WTC11 (cell line): ENCODE measurements around the gene GGACT.

Experiments used
- CTCF ChIP-seq: fragments of 200-600 bp; IDR thresholded peaks from 2 replicates; pipeline ENCODE4 v1.8.0; 2022; ENCODE audit warnings: antibody characterized with exemption
- ELF4 ChIP-seq: sonication (generic); formaldehyde crosslinking; IDR thresholded peaks from 2 replicates; pipeline ENCODE4 v1.8.1; 2022; ENCODE audit warnings: low read depth, mild to moderate bottlenecking, moderate library complexity, missing genetic modification reagents
- FOXJ3 ChIP-seq: sonication (generic); formaldehyde crosslinking; IDR thresholded peaks from 2 replicates; pipeline ENCODE4 v1.9.0; 2021; ENCODE audit warnings: missing genetic modification reagents, mild to moderate bottlenecking, borderline replicate concordance
- FOXP1 ChIP-seq: sonication (generic); formaldehyde crosslinking; IDR thresholded peaks from 2 replicates; pipeline ENCODE4 v1.8.0; 2022; ENCODE audit warnings: missing genetic modification reagents, mild to moderate bottlenecking, moderate library complexity, borderline replicate concordance
- GRHL2 ChIP-seq: fragments of 250-450 bp; sonication (Bioruptor Pico); IDR thresholded peaks from 2 replicates; pipeline ENCODE4 v1.8.0; 2022; ENCODE audit warnings: mild to moderate bottlenecking, moderate library complexity; ENCODE audit not compliant: insufficient replicate concordance, severe bottlenecking
- NFYB ChIP-seq: sonication (generic); formaldehyde crosslinking; conservative IDR thresholded peaks from 2 replicates; pipeline ENCODE4 v1.8.0; 2022; ENCODE audit warnings: low read depth, missing genetic modification reagents
- SMAD3 ChIP-seq: sonication (generic); formaldehyde crosslinking; IDR thresholded peaks from 2 replicates; pipeline ENCODE4 v1.8.0; 2022; ENCODE audit warnings: missing genetic modification reagents, mild to moderate bottlenecking, borderline replicate concordance
- TCF7 ChIP-seq: sonication (generic); formaldehyde crosslinking; IDR thresholded peaks from 2 replicates; pipeline ENCODE4 v1.8.0; 2022; ENCODE audit warnings: mild to moderate bottlenecking, low read depth, missing genetic modification reagents, moderate library complexity
- TF ChIP-seq, protein P1 (sequence below): sonication (generic); formaldehyde crosslinking; IDR thresholded peaks from 2 replicates; pipeline ENCODE4 v1.8.0; 2022; ENCODE audit warnings: mild to moderate bottlenecking, missing genetic modification reagents
- TF ChIP-seq, protein P2 (sequence below): sonication (generic); formaldehyde crosslinking; IDR thresholded peaks from 2 replicates; pipeline ENCODE4 v1.8.0; 2022; ENCODE audit warnings: mild to moderate bottlenecking, missing genetic modification reagents
- TF ChIP-seq, protein P3 (sequence below): sonication (generic); formaldehyde crosslinking; IDR thresholded peaks from 2 replicates; pipeline ENCODE4 v1.8.1; 2022; ENCODE audit warnings: missing genetic modification reagents, borderline replicate concordance

GRCh38 chr13:100519626-100520025 is 69.0 kb downstream of the GGACT start:
- TF ChIP-seq, protein P1, sequence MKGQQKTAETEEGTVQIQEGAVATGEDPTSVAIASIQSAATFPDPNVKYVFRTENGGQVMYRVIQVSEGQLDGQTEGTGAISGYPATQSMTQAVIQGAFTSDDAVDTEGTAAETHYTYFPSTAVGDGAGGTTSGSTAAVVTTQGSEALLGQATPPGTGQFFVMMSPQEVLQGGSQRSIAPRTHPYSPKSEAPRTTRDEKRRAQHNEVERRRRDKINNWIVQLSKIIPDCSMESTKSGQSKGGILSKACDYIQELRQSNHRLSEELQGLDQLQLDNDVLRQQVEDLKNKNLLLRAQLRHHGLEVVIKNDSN (CRISPR knock-in tag) = no peak
- TF ChIP-seq SMAD3 (CRISPR knock-in tag) (no peak), ELF4 (CRISPR knock-in tag) (no peak), FOXP1 (no peak), NFYB (CRISPR knock-in tag) (no peak), CTCF (no peak), FOXJ3 (no peak), GRHL2 (CRISPR knock-in tag) (no peak), TCF7 (no peak)
- TF ChIP-seq, protein P2, sequence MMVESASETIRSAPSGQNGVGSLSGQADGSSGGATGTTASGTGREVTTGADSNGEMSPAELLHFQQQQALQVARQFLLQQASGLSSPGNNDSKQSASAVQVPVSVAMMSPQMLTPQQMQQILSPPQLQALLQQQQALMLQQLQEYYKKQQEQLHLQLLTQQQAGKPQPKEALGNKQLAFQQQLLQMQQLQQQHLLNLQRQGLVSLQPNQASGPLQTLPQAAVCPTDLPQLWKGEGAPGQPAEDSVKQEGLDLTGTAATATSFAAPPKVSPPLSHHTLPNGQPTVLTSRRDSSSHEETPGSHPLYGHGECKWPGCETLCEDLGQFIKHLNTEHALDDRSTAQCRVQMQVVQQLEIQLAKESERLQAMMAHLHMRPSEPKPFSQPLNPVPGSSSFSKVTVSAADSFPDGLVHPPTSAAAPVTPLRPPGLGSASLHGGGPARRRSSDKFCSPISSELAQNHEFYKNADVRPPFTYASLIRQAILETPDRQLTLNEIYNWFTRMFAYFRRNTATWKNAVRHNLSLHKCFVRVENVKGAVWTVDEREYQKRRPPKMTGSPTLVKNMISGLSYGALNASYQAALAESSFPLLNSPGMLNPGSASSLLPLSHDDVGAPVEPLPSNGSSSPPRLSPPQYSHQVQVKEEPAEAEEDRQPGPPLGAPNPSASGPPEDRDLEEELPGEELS = no peak
- TF ChIP-seq, protein P3, sequence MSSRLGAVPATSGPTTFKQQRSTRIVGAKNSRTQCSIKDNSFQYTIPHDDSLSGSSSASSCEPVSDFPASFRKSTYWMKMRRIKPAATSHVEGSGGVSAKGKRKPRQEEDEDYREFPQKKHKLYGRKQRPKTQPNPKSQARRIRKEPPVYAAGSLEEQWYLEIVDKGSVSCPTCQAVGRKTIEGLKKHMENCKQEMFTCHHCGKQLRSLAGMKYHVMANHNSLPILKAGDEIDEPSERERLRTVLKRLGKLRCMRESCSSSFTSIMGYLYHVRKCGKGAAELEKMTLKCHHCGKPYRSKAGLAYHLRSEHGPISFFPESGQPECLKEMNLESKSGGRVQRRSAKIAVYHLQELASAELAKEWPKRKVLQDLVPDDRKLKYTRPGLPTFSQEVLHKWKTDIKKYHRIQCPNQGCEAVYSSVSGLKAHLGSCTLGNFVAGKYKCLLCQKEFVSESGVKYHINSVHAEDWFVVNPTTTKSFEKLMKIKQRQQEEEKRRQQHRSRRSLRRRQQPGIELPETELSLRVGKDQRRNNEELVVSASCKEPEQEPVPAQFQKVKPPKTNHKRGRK (CRISPR knock-in tag) = no peak
